ENCODE data around the gene CDHR1. TPM values are rescaled to one million over a fixed set of nuclear protein-coding genes. Genes with fewer than 3 reads are reported as not detected.
"Not testable (repeated sequence)": the region's sequence is repeated elsewhere in the genome, so short reads cannot be mapped to it uniquely, and the experiment has no call there.

CDHR1 gene
- total RNA-seq, 1 donor from 2014 or later: 6.1 TPM

DNA sequence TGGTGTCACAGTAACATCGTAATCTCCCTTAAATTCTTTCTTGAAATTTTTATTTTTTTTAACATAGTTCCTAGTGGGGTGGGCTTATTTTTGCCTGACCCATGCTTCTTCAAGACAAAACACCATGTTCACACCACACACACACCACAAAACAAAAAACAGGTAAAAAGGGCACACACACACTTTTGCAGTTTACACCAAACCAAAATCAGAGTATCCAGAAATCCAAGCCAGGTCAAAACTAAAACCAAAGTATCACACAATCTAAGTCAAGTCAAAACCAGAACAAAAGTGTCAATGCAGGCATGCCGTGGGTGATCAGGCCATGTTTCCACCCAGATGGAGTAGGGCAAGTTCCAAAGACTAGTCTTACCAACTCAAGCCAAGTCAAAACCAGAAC, 23.1 kb upstream of the CDHR1 start:
- DNase-seq; H3K9me3 Mint-ChIP-seq (ENCODE audit: unreplicated experiment); H3K27ac Mint-ChIP-seq (ENCODE audit: unreplicated experiment); H3K36me3 Mint-ChIP-seq (ENCODE audit: unreplicated experiment); H3K4me3 Mint-ChIP-seq (ENCODE audit: unreplicated experiment); H3K27me3 Mint-ChIP-seq (ENCODE audit: unreplicated experiment); H3K4me1 Mint-ChIP-seq (ENCODE audit: low read depth, unreplicated experiment): not testable (repeated sequence)

DNA sequence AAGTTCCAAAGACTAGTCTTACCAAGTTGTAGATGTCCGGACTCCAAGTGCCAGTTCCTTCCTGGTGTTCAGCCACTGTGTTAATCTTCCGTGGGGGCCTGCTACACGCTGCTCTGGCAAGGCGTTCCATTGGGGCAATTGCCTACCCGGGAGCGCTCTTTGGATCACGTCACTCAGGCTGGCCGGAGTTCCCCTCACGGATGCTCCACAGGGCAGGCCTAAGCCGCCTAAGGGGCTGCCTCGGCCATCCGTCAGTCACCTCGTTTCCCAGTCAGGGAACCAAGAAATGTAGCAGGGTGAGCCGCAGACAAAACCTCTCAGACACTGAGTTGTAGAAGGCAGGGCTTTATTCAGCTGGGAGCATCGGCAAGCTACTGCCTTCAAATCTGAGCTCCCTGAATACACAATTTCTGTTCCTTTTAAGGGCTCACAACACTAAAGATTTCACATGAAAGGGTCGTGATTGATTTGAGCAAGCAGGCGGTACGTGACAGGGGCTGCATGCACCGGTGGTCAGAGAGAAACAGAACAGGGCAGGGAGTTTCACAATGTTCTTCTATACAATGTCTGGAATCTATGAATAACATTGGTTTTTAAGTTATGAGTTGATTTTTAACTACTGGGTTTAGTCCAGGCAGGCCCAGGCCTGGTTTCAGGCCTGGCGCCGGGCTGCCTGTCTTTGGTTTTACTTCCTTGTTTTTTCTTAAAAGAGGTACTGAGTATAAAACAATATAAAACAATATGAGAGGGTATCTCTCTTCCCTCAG, 22.5 kb upstream of the CDHR1 start:
- not testable (repeated sequence) for H3K4me1 Mint-ChIP-seq (ENCODE audit: low read depth, unreplicated experiment); H3K27ac Mint-ChIP-seq (ENCODE audit: unreplicated experiment); H3K9me3 Mint-ChIP-seq (ENCODE audit: unreplicated experiment); H3K27me3 Mint-ChIP-seq (ENCODE audit: unreplicated experiment); H3K4me3 Mint-ChIP-seq (ENCODE audit: unreplicated experiment); DNase-seq; H3K36me3 Mint-ChIP-seq (ENCODE audit: unreplicated experiment)

DNA sequence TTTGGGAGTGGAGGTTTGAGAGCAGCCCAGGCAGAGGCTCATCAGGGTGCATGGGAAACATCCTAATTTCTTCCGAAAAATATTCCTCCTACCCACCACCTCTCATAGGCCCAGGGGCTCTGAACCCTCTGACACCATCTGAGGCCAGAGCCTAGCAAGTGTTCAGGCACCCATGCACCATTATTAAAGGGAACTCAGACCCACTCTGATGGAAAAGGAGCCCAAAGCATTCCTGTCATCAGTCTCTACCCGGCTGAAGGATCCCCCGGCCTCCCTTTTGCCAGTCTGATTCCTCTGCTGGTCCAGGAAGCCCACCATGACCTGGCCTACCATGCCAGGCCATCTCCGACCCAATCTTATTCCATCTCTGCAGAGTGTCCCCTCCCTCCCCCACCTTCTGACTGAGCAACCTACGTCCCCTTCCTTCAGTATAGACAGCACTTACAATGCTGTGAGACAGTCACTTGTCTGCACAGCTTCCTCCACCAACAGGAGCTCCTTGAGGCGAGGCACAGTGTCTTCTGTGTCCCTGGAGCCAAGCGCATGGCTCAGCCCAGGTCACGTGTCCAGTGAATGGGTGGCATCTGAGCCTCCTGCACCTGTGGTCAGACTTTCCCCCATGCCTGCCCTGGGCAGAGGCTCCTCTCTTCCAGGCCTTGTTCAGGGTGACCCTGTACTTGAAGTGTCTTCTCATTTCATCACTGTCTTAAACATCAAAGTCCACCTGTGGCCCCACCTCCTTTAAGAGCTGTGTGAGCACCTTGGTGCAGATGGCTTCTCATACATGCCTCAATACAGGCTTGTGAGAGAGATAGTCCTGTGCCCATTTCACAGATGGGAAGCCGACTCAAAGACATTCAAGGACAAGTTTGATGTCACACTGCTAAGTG, 21.6 kb upstream of the CDHR1 start:
- DNase-seq: no peak
- peaks cover 2% of the 10 kb centered on the region for H3K27me3 Mint-ChIP-seq (ENCODE audit: unreplicated experiment)
- H3K4me3 Mint-ChIP-seq (ENCODE audit: unreplicated experiment): no peak overlapping the region
- H3K4me1 Mint-ChIP-seq (ENCODE audit: low read depth, unreplicated experiment): no peaks in the 10 kb centered on the region
- no peak overlapping the region for H3K27ac Mint-ChIP-seq (ENCODE audit: unreplicated experiment)
- TF ChIP-seq, protein P1, sequence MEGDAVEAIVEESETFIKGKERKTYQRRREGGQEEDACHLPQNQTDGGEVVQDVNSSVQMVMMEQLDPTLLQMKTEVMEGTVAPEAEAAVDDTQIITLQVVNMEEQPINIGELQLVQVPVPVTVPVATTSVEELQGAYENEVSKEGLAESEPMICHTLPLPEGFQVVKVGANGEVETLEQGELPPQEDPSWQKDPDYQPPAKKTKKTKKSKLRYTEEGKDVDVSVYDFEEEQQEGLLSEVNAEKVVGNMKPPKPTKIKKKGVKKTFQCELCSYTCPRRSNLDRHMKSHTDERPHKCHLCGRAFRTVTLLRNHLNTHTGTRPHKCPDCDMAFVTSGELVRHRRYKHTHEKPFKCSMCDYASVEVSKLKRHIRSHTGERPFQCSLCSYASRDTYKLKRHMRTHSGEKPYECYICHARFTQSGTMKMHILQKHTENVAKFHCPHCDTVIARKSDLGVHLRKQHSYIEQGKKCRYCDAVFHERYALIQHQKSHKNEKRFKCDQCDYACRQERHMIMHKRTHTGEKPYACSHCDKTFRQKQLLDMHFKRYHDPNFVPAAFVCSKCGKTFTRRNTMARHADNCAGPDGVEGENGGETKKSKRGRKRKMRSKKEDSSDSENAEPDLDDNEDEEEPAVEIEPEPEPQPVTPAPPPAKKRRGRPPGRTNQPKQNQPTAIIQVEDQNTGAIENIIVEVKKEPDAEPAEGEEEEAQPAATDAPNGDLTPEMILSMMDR (IDR thresholded peaks at IDR 0.05; ENCODE audit: partially characterized antibody, unreplicated experiment): no peak
- H3K36me3 Mint-ChIP-seq (ENCODE audit: unreplicated experiment): peaks cover 4% of the 10 kb centered on the region
- peaks cover 6% of the 10 kb centered on the region for H3K9me3 Mint-ChIP-seq (ENCODE audit: unreplicated experiment)

DNA sequence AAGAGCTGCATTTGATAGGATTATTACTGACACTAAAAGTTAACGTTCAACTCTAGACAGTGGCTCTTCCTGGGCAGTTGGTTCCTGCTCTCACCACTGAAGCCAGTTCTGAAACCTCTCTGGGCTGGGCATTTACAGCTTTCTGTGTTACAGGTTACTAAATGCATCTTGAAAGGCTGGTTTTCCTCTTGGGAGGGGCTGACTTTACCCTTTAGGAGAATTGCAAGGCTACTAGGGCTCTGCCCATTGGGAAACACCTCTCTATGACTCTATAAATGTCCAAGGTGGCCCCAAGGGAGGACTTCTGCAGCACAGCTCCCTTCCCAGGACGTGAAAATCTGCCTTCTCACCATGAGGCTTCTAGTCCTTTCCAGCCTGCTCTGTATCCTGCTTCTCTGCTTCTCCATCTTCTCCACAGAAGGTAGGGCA, 20.8 kb upstream of the CDHR1 start, which contains the start of gene GPR15LG:
GPR15LG (plus strand) TSS at position 301 of the 429 bp plus-strand sequence; CDS start at position 352, 51 bp downstream.
- H3K36me3 Mint-ChIP-seq (ENCODE audit: unreplicated experiment): peaks cover 4% of the 10 kb centered on the region

DNA sequence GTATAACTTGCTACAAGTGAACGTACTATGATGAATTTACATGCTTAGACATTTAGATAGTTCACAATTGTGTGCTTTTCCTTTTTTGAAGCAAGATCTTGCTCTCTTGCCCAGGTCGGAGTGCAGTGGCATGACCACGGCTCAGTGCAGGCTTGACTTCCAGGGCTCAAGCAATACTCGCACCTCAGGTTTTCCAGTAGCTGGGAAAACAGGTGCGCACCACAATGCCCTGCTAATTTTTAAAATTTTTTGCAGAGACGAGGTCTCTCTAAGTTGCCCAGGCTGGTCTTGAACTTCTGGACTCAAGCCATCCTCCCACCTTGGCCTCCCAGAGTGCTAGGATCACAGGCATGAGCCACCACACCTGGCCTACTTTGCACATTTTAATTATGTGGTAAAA, 18.9 kb upstream of the CDHR1 start:
- Mint-ChIP-seq H3K27me3 (ENCODE audit: unreplicated experiment) (peaks cover 2% of the 10 kb centered on the region), H3K4me1 (ENCODE audit: low read depth, unreplicated experiment) (no peaks in the 10 kb centered on the region), H3K4me3 (ENCODE audit: unreplicated experiment) (no peak overlapping the region), H3K27ac (ENCODE audit: unreplicated experiment) (no peak overlapping the region), H3K9me3 (ENCODE audit: unreplicated experiment) (peaks cover 6% of the 10 kb centered on the region), H3K36me3 (ENCODE audit: unreplicated experiment) (peaks cover 4% of the 10 kb centered on the region)
- no peak for DNase-seq
- TF ChIP-seq, protein P1 (IDR thresholded peaks at IDR 0.05; ENCODE audit: partially characterized antibody, unreplicated experiment): no peak

More for the DNA sequence above, 20.8 kb upstream of the CDHR1 start, which contains the start of gene GPR15LG:
- peaks cover 2% of the 10 kb centered on the region for H3K27me3 Mint-ChIP-seq (ENCODE audit: unreplicated experiment)
- H3K9me3 Mint-ChIP-seq (ENCODE audit: unreplicated experiment): peaks cover 6% of the 10 kb centered on the region
- H3K4me1 Mint-ChIP-seq (ENCODE audit: low read depth, unreplicated experiment): no peaks in the 10 kb centered on the region
- no peak within 1 kb of the TSS for H3K4me3 Mint-ChIP-seq (ENCODE audit: unreplicated experiment)
- DNase-seq: no peak
- TF ChIP-seq, protein P1 (IDR thresholded peaks at IDR 0.05; ENCODE audit: partially characterized antibody, unreplicated experiment): no peak
- H3K27ac Mint-ChIP-seq (ENCODE audit: unreplicated experiment): no peak within 1 kb of the TSS
